GM23338 (cell line): ENCODE results near the gene CELA2B. TPM values are rescaled to one million over a fixed set of nuclear protein-coding genes. Genes with fewer than 3 reads are reported as not detected.

ENCODE experiments used
- ATAC-seq: fragments of 200-7000 bp; cut with Tn5 transposase; 3 replicates; pipeline ENCODE4 v1.9.1; 2020
- DNase-seq: peaks from one replicate; pipeline ENCODE4 v3.0.0-alpha.2; 2015; ENCODE audit warnings: low spot score
- H2AFZ ChIP-seq: fragments of 200-600 bp; sonication (generic); 2 replicates; pipeline ENCODE4 v1.8.0; 2016; ENCODE audit warnings: antibody characterized with exemption, mild to moderate bottlenecking, moderate library complexity
- H3F3A ChIP-seq: fragments of 200-600 bp; sonication (generic); replicated peaks from 2 replicates; pipeline ENCODE4 v1.8.0; 2017; ENCODE audit warnings: antibody characterized with exemption, mixed run types, low read depth
- H3K27ac ChIP-seq: fragments of 200-600 bp; sonication (generic); 2 replicates; pipeline ENCODE4 v1.6.1; 2016; ENCODE audit warnings: low read depth
- H3K27me3 ChIP-seq: fragments of 200-600 bp; sonication (generic); 2 replicates; pipeline ENCODE4 v1.8.0; 2016; ENCODE audit warnings: mild to moderate bottlenecking, mixed run types, moderate library complexity; ENCODE audit not compliant: insufficient read depth
- H3K36me3 ChIP-seq: fragments of 200-600 bp; sonication (generic); 2 replicates; pipeline ENCODE4 v1.8.0; 2016; ENCODE audit warnings: mild to moderate bottlenecking; ENCODE audit not compliant: insufficient read depth
- H3K4me1 ChIP-seq: fragments of 200-600 bp; sonication (generic); 2 replicates; pipeline ENCODE4 v1.8.0; 2016; ENCODE audit warnings: mild to moderate bottlenecking, moderate library complexity; ENCODE audit not compliant: insufficient read depth
- H3K4me2 ChIP-seq: fragments of 200-600 bp; sonication (generic); 2 replicates; pipeline ENCODE4 v1.7.1; 2017; ENCODE audit warnings: mixed run types
- H3K4me3 ChIP-seq: fragments of 200-600 bp; sonication (generic); 2 replicates; pipeline ENCODE4 v1.6.1; 2016; ENCODE audit warnings: mixed run types
- H3K79me2 ChIP-seq: fragments of 200-600 bp; sonication (generic); replicated peaks from 2 replicates; pipeline ENCODE4 v1.8.0; 2017; ENCODE audit warnings: mild to moderate bottlenecking; ENCODE audit not compliant: insufficient read depth
- H3K9me2 ChIP-seq: fragments of 200-600 bp; sonication (generic); 2 replicates; pipeline ENCODE4 v1.8.0; 2017; ENCODE audit not compliant: insufficient read depth
- H4K20me1 ChIP-seq: fragments of 200-600 bp; sonication (generic); replicated peaks from 2 replicates; pipeline ENCODE4 v1.8.0; 2017; ENCODE audit warnings: mild to moderate bottlenecking; ENCODE audit not compliant: insufficient read depth
- H3K27ac Mint-ChIP-seq: 2 replicates; pipeline ENCODE4 v1.8.0; 2020; ENCODE audit warnings: inconsistent platforms, mild to moderate bottlenecking, moderate library complexity, mixed read lengths
- H3K27me3 Mint-ChIP-seq: 3 replicates; pipeline ENCODE4 v1.8.0; 2022; ENCODE audit warnings: low read depth, mild to moderate bottlenecking, moderate library complexity, mixed read lengths, inconsistent platforms; ENCODE audit not compliant: insufficient read depth, poor library complexity
- H3K36me3 Mint-ChIP-seq: 3 replicates; pipeline ENCODE4 v1.8.0; 2021; ENCODE audit warnings: low read depth, mild to moderate bottlenecking, inconsistent platforms, moderate library complexity, mixed read lengths
- H3K4me1 Mint-ChIP-seq: 3 replicates; pipeline ENCODE4 v1.8.0; 2020; ENCODE audit warnings: mild to moderate bottlenecking, inconsistent platforms, mixed read lengths
- H3K4me3 Mint-ChIP-seq: 3 replicates; pipeline ENCODE4 v1.8.0; 2021; ENCODE audit warnings: moderate library complexity, mild to moderate bottlenecking, inconsistent platforms, mixed read lengths
- H3K9me3 Mint-ChIP-seq: 3 replicates; pipeline ENCODE4 v1.8.0; 2020; ENCODE audit warnings: moderate library complexity, mild to moderate bottlenecking, inconsistent platforms, mixed read lengths
- CREB1 ChIP-seq: fragments of 250-450 bp; sonication (Bioruptor Pico); IDR thresholded peaks from 2 replicates; pipeline ENCODE4 v1.5.0; 2020; ENCODE audit warnings: low read depth, mild to moderate bottlenecking, moderate library complexity
- ETS1 ChIP-seq: IDR thresholded peaks from 2 replicates; pipeline ENCODE4 v1.6.1; 2016; ENCODE audit warnings: antibody characterized with exemption
- EZH2 ChIP-seq: fragments of 200-600 bp; sonication (generic); IDR thresholded peaks from one replicate; pipeline ENCODE4 v1.8.0; 2017; ENCODE audit warnings: antibody characterized with exemption, mild to moderate bottlenecking, low read depth; ENCODE audit not compliant: unreplicated experiment
- EZH2phosphoT487 ChIP-seq: fragments of 200-600 bp; sonication (generic); IDR thresholded peaks from one replicate; pipeline ENCODE4 v1.8.1; 2018; ENCODE audit warnings: antibody characterized with exemption; ENCODE audit not compliant: unreplicated experiment
- JUNB ChIP-seq: IDR thresholded peaks from one replicate; pipeline ENCODE4 v1.6.1; 2016; ENCODE audit warnings: antibody characterized with exemption; ENCODE audit not compliant: unreplicated experiment
- NANOG ChIP-seq: IDR thresholded peaks from 2 replicates; pipeline ENCODE4 v1.6.1; 2016; ENCODE audit warnings: antibody characterized with exemption, borderline replicate concordance
- POLR2AphosphoS5 ChIP-seq: IDR thresholded peaks from 2 replicates; pipeline ENCODE4 v1.6.1; 2016; ENCODE audit warnings: antibody characterized with exemption, low read depth
- STAT1 ChIP-seq: IDR thresholded peaks from one replicate; pipeline ENCODE4 v1.6.1; 2016; ENCODE audit warnings: antibody characterized with exemption; ENCODE audit not compliant: unreplicated experiment
- ZNF114 ChIP-seq: fragments of 250-450 bp; sonication (Bioruptor Pico); IDR thresholded peaks from 2 replicates; pipeline ENCODE4 v1.5.0; 2020; ENCODE audit warnings: mild to moderate bottlenecking, moderate library complexity
- ZNF331 ChIP-seq: fragments of 250-450 bp; sonication (Bioruptor Pico); IDR thresholded peaks from 2 replicates; pipeline ENCODE4 v1.5.0; 2020; ENCODE audit warnings: low read depth, mild to moderate bottlenecking, moderate library complexity
- ZNF462 ChIP-seq: fragments of 250-450 bp; sonication (Bioruptor Pico); IDR thresholded peaks from 2 replicates; pipeline ENCODE4 v1.5.0; 2020; ENCODE audit warnings: mild to moderate bottlenecking, moderate library complexity
- polyA plus RNA-seq: library from polyadenylated mRNA; unstranded; fragments of >200 nt; fragmentation: Nextera tagmentation; extraction: Ambion mirVana; gene quantifications from 2 replicates; pipeline ENCODE4 v1.2.1, GENCODE V29; 2016
- total RNA-seq: library from RNA; depleted of rRNA; stranded (reverse); fragments of >200 nt; shearing (Covaris generic); gene quantifications from 2 replicates; pipeline ENCODE4 v1.2.3, GENCODE V29; 2014
- TF ChIP-seq, protein P1 (sequence below), 2 experiments: fragments of 200-600 bp in 1 of 2; sonication (generic) in 1 of 2; conservative IDR thresholded peaks; 2 replicates each; pipeline versions ENCODE4 v1.5.1 to v1.6.1; 2016 to 2017; ENCODE audit warnings: antibody characterized with exemption in 2 of 2, low read depth in 2 of 2, mild to moderate bottlenecking in 2 of 2, moderate library complexity in 1 of 2
- TF ChIP-seq, protein P2 (sequence below): IDR thresholded peaks from one replicate; pipeline ENCODE4 v1.6.1; 2018; ENCODE audit warnings: antibody characterized with exemption; ENCODE audit not compliant: unreplicated experiment

Gene CELA2B
- total and polyA plus RNA-seq, 2 experiments from 2014 or later, result not detected

GRCh38 chr1:15435239-15436077, 40.4 kb upstream of the CELA2B start:
- peaks cover 5% of the 10 kb centered on the region for H3K27me3 Mint-ChIP-seq
- ATAC-seq, result no peak
- no peak overlapping the region for H3K27ac Mint-ChIP-seq

More at GRCh38 chr1:15435239-15436077, 40.4 kb upstream of the CELA2B start:
- Histone ChIP-seq H3K4me3 (no peak overlapping the region), H3K27ac (no peak overlapping the region), H3K4me2 (no peak overlapping the region), H3K9me2 (no peaks in the 10 kb centered on the region), H3K27me3 (no peaks in the 10 kb centered on the region), H3K36me3 (no peaks in the 10 kb centered on the region), H3F3A (no peaks in the 10 kb centered on the region), H4K20me1 (no peaks in the 10 kb centered on the region), H3K4me1 (no peaks in the 10 kb centered on the region), H3K79me2 (no peaks in the 10 kb centered on the region), H2AFZ (no peak overlapping the region)
- Mint-ChIP-seq H3K9me3 (no peaks in the 10 kb centered on the region), H3K36me3 (no peaks in the 10 kb centered on the region), H3K4me3 (no peak overlapping the region), H3K4me1 (peaks cover 4% of the 10 kb centered on the region; the same call in 2 of the 3 replicates)
- TF ChIP-seq EZH2phosphoT487 (no peak), ZNF331 (CRISPR knock-in tag) (no peak), NANOG (no peak), ZNF114 (CRISPR knock-in tag) (no peak), STAT1 (no peak), EZH2 (no peak), POLR2AphosphoS5 (no peak), ZNF462 (no peak), JUNB (no peak), CREB1 (CRISPR knock-in tag) (no peak), ETS1 (no peak)
- TF ChIP-seq, protein P1, sequence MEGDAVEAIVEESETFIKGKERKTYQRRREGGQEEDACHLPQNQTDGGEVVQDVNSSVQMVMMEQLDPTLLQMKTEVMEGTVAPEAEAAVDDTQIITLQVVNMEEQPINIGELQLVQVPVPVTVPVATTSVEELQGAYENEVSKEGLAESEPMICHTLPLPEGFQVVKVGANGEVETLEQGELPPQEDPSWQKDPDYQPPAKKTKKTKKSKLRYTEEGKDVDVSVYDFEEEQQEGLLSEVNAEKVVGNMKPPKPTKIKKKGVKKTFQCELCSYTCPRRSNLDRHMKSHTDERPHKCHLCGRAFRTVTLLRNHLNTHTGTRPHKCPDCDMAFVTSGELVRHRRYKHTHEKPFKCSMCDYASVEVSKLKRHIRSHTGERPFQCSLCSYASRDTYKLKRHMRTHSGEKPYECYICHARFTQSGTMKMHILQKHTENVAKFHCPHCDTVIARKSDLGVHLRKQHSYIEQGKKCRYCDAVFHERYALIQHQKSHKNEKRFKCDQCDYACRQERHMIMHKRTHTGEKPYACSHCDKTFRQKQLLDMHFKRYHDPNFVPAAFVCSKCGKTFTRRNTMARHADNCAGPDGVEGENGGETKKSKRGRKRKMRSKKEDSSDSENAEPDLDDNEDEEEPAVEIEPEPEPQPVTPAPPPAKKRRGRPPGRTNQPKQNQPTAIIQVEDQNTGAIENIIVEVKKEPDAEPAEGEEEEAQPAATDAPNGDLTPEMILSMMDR (conservative IDR thresholded peaks at IDR 0.05; ENCODE audit: low read depth in 2 of 2), result no peak
- TF ChIP-seq, protein P2, sequence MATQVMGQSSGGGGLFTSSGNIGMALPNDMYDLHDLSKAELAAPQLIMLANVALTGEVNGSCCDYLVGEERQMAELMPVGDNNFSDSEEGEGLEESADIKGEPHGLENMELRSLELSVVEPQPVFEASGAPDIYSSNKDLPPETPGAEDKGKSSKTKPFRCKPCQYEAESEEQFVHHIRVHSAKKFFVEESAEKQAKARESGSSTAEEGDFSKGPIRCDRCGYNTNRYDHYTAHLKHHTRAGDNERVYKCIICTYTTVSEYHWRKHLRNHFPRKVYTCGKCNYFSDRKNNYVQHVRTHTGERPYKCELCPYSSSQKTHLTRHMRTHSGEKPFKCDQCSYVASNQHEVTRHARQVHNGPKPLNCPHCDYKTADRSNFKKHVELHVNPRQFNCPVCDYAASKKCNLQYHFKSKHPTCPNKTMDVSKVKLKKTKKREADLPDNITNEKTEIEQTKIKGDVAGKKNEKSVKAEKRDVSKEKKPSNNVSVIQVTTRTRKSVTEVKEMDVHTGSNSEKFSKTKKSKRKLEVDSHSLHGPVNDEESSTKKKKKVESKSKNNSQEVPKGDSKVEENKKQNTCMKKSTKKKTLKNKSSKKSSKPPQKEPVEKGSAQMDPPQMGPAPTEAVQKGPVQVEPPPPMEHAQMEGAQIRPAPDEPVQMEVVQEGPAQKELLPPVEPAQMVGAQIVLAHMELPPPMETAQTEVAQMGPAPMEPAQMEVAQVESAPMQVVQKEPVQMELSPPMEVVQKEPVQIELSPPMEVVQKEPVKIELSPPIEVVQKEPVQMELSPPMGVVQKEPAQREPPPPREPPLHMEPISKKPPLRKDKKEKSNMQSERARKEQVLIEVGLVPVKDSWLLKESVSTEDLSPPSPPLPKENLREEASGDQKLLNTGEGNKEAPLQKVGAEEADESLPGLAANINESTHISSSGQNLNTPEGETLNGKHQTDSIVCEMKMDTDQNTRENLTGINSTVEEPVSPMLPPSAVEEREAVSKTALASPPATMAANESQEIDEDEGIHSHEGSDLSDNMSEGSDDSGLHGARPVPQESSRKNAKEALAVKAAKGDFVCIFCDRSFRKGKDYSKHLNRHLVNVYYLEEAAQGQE, result no peak
- no peak for DNase-seq
